ENCODE data around the gene TMEM244. TPM values are rescaled to one million over a fixed set of nuclear protein-coding genes. Genes with fewer than 3 reads are reported as not detected.

TMEM244 gene
- total and polyA plus RNA-seq, 2 of the 4 experiments (the other 2 are of a cell fraction), result 0.21 to 0.36 TPM

DNA sequence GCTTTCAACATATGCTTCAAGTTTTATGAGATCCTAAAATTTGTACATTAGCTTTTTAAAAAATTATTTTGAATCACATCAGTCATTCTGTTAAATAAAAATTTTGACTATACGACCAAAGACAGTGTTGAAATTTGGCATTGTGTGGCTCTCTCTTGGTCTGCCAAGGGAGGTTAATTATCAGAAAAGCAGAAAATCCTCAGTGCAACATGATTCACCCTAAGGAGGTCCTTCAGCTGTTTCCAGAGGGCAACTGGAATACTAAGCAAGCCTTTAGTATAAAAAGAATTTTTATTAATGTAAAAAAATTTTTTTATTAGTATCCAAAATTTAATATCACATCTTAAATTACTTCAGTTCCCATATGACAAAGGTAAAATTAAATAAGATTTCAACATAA, 23.1 kb upstream of the TMEM244 start:
- Histone ChIP-seq H3K9ac (ENCODE audit: low read depth, low read length) (no peak overlapping the region), H4K5ac (ENCODE audit: low read depth, low read length) (no peak overlapping the region), H3K27ac (ENCODE audit: insufficient read depth, low read length) (no peak overlapping the region), H2AFZ (replicated peaks; ENCODE audit: low read length, poor library complexity) (no peak overlapping the region), H3K4ac (ENCODE audit: low read depth, low read length) (no peak overlapping the region), H3K27me3 (ENCODE audit: control insufficient read depth, insufficient read depth, low read length) (no peaks in the 10 kb centered on the region), H3K14ac (replicated peaks; ENCODE audit: low read depth, low read length) (no peak overlapping the region), H3K36me3 (ENCODE audit: control insufficient read depth, insufficient read depth, low read length) (no peaks in the 10 kb centered on the region), H2BK120ac (ENCODE audit: low read depth, low read length) (no peak overlapping the region), H2BK15ac (ENCODE audit: low read depth, low read length) (no peak overlapping the region), H3K79me1 (ENCODE audit: low read depth in 1 of 2, low read length in 2 of 2) (no peaks in the 10 kb centered on the region), H3K9me3 (ENCODE audit: control insufficient read depth, insufficient read depth, low read length) (no peaks in the 10 kb centered on the region), H4K20me1 (ENCODE audit: insufficient read depth, low read length) (no peaks in the 10 kb centered on the region), H4K8ac (ENCODE audit: low read depth in 2 of 2, low read length in 2 of 2) (no peak overlapping the region), H3K18ac (ENCODE audit: low read depth, low read length) (no peak overlapping the region), H3K4me1 (ENCODE audit: control insufficient read depth, insufficient read depth, low read length) (no peaks in the 10 kb centered on the region), H3K9me1 (ENCODE audit: insufficient read depth, low read length) (no peaks in the 10 kb centered on the region), H3K56ac (ENCODE audit: extremely low read depth, insufficient read depth, low read length) (no peak overlapping the region), H2AK9ac (replicated peaks; ENCODE audit: low read depth, low read length, poor library complexity) (no peak overlapping the region), H2BK20ac (ENCODE audit: low read depth, low read length) (no peak overlapping the region), H2AK5ac (ENCODE audit: low read depth, low read length) (no peak overlapping the region), H3K4me3 (ENCODE audit: insufficient read depth, low read depth, low read length) (no peak overlapping the region), H3K23ac (ENCODE audit: low read depth, low read length) (no peak overlapping the region), H4K91ac (ENCODE audit: insufficient read depth, low read depth, low read length) (no peak overlapping the region), H2BK5ac (ENCODE audit: low read depth, low read length, poor library complexity, severe bottlenecking) (no peak overlapping the region), H3K4me2 (ENCODE audit: low read depth, low read length) (no peak overlapping the region)
- intact Hi-C loops (cut with micrococcal nuclease) (no loop called here), in situ Hi-C loops (cut with MboI; ENCODE audit: low sequenced_read_pairs) (no loop called here), dilution Hi-C loops (cut with HindIII; ENCODE audit: low sequenced_read_pairs, unreplicated experiment) (no loop called here)
- ChIA-PET CTCF (no interaction called here), POLR2A (ENCODE audit: unreplicated experiment) (no interaction called here)
- no TSS peak for BruUV-seq (replicated peaks)
- TF ChIP-seq RAD21 (IDR thresholded peaks at IDR 0.05; ENCODE audit: low read length), result no peak
- no peak for TF ChIP-seq CHD1 (IDR thresholded peaks at IDR 0.05; ENCODE audit: low read depth, low read length)
- no peak for TF ChIP-seq CTCF (conservative IDR thresholded peaks at IDR 0.05; ENCODE audit: low read depth, low read length)
- no peak for TF ChIP-seq MXI1 (IDR thresholded peaks at IDR 0.05; ENCODE audit: borderline replicate concordance, low read depth, low read length)
- TF ChIP-seq MAZ (IDR thresholded peaks at IDR 0.05; ENCODE audit: borderline replicate concordance, low read depth, low read length), result no peak
- no peak for TF ChIP-seq FOS (IDR thresholded peaks at IDR 0.05; ENCODE audit: low read depth, low read length)
- TF ChIP-seq RFX5 (IDR thresholded peaks at IDR 0.05; ENCODE audit: low read depth, low read length), result no peak
- WGBS, 2 experiments (ENCODE audit: extremely low coverage in 2 of 2, insufficient read length in 1 of 2), result no CpG with 5 or more reads among the region's 1 CpG
- ATAC-seq (ENCODE audit: low read depth) (no peak), DNase-seq (no peak)

Measured in IMR-90 (cell line).